ENCODE measurements around the gene MSANTD7.

The MSANTD7 gene

GRCh38 chr10:14880229-14880628 lies 42.1 kb downstream of the MSANTD7 start:
- DNase-seq (ENCODE audit: low read depth, low spot score), result no peak

GRCh38 chr10:14884082-14884481 lies 46.0 kb downstream of the MSANTD7 start:
- no peak for DNase-seq (ENCODE audit: low read depth, low spot score)
